ENCODE results near the gene ZNF284.

The ZNF284 gene

GRCh38 chr19:44131955-44132354, 60.0 kb downstream of the ZNF284 start:
- TF ChIP-seq CTBP1 (IDR thresholded peaks at IDR 0.05; ENCODE audit: borderline replicate concordance) (no peak), SUZ12 (IDR thresholded peaks at IDR 0.05) (no peak), ZNF384 (IDR thresholded peaks at IDR 0.05) (no peak), LEF1 (IDR thresholded peaks at IDR 0.05; ENCODE audit: borderline replicate concordance) (no peak), FOXA1 (IDR thresholded peaks at IDR 0.05) (no peak), NFRKB (IDR thresholded peaks at IDR 0.05) (no peak), TARDBP (IDR thresholded peaks at IDR 0.05) (no peak), SP1 (IDR thresholded peaks at IDR 0.05) (no peak), L3MBTL2 (conservative IDR thresholded peaks at IDR 0.05) (no peak), PKNOX1 (IDR thresholded peaks at IDR 0.05) (no peak), FOXM1 (IDR thresholded peaks at IDR 0.05; ENCODE audit: borderline replicate concordance) (no peak), HDGF (IDR thresholded peaks at IDR 0.05; ENCODE audit: borderline replicate concordance) (no peak), ELF4 (IDR thresholded peaks at IDR 0.05) (no peak), BHLHE40 (IDR thresholded peaks at IDR 0.05; ENCODE audit: borderline replicate concordance) (no peak), ARNT (IDR thresholded peaks at IDR 0.05) (no peak), FOXK2 (IDR thresholded peaks at IDR 0.05) (no peak)
- CTCF ChIA-PET, result no interaction called here
- DNase-seq (ENCODE audit: extremely low spot score), result no peak
- POLR2A ChIA-PET, result interaction anchor here (0.6 kb wide), 1 partner anchor 116 kb away, joined by 3 read pairs; no protein-coding TSS in a partner anchor
